ENCODE data around the gene P2RX6. TPM values are rescaled to one million over a fixed set of nuclear protein-coding genes. Genes with fewer than 3 reads are reported as not detected.
"Not testable (repeated sequence)": the region's sequence is repeated elsewhere in the genome, so short reads cannot be mapped to it uniquely, and the experiment has no call there.

The P2RX6 gene
- total RNA-seq = 2.4 TPM

DNA sequence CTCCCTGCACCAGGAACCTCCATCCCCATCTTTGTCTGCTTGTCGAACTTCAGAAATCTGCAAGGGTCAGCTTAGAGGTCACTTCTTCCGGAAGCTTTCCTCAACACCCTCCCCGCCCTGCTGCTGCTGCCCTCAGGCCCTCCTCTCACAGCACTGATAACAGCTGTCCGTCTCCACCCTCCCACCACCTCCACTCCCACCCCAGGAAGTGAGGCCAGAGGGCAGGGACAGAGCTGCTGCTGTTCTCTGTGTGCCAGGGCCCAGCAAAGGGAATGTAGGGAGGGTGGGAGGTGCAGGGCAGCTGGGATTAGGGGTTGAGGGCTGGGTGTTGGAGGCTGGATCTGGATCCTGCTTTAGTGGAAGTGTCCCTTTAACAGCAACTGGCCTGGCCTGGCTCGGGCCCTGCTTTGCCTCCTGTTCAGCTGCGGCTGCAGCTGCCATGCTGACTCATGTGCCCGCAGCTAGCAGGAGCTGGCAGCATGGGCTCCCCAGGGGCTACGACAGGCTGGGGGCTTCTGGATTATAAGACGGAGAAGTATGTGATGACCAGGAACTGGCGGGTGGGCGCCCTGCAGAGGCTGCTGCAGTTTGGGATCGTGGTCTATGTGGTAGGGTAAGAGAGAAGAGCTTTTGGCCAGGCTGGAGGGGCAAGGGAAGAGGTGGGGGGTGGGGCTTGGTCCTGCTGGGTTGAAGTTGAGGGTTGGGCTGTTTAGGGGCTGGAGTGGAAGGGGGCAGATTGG is at the start of gene P2RX6:
Gene P2RX6 (plus strand): TSS at position 440 of the 740 bp plus-strand sequence. CDS start 10 bp downstream, at position 450.
- DNase-seq (ENCODE audit: low spot score) = no peak

GRCh38 chr22:20965888-20966855 is 48.8 kb upstream of the P2RX6 start:
- no peak for DNase-seq (ENCODE audit: low spot score)

- no peak for DNase-seq (ENCODE audit: low spot score)
Observed at GRCh38 chr22:20966883-20967696, 47.9 kb upstream of the P2RX6 start, which contains the start of gene AIFM3. Gene AIFM3, plus strand, starts transcription at chr22:20967255. Its CDS starts 690 bp downstream, at chr22:20967945.

DNA sequence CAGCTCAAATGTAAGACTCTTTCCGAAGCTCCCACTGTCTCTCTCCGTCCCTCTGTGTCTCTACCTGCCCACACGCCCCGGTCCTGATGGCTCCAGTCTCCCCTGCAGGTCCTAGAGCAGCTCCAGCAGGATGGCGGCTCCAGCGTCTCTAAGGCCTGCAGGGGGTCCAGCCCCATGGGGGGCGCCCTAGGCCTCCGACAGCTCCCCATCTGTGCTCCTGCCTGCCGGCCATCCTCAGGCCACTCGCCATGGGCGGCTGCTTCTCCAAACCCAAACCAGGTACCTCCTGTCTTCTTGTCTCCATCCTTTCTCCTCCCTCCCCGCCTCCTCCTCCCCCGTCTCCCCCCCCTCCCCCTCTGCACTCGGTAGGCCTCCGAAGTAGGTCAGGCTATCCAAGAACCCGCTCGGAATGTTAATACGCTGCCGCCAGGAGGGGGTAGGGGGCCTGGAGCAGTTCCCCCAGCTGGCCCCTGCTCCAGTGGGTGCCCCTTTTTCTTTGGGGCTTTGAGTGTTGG is 47.2 kb upstream of the P2RX6 start:
- DNase-seq (ENCODE audit: low spot score) = no peak

DNA sequence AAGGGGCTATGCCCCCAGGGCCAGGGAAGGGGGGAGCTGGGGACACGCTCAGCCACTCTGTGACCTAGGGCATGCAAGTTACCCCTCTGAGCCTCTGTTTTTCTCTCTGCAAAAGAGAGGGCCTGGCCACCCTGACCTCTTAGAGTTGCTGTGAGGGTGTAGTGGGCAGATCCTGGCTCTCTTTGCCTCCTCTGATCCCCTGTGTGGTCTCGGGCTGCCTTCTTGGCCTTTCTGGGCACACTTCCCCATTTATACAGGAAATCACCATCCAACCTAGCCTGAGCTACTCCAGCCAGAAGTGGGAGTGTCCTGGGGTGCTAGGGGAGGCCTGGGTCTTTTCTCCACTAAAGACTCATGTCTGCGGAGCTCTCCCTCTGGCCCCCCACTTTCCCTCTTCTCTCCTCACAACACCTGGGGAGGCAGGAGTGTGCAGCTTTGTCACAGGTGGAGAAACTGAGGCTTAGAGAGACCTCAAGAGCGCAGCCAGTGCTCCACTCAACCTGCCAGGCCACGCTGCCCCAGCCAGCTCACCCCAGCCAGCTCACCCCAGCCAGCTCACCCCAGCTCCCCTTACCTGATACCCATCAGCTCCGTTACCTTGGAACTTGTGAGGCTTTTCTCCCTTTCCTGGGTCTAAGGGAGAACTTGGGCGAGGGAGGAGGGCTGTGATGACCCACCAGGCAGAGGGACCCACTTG is 46.5 kb upstream of the P2RX6 start:
- DNase-seq (ENCODE audit: low spot score) = no peak

DNA sequence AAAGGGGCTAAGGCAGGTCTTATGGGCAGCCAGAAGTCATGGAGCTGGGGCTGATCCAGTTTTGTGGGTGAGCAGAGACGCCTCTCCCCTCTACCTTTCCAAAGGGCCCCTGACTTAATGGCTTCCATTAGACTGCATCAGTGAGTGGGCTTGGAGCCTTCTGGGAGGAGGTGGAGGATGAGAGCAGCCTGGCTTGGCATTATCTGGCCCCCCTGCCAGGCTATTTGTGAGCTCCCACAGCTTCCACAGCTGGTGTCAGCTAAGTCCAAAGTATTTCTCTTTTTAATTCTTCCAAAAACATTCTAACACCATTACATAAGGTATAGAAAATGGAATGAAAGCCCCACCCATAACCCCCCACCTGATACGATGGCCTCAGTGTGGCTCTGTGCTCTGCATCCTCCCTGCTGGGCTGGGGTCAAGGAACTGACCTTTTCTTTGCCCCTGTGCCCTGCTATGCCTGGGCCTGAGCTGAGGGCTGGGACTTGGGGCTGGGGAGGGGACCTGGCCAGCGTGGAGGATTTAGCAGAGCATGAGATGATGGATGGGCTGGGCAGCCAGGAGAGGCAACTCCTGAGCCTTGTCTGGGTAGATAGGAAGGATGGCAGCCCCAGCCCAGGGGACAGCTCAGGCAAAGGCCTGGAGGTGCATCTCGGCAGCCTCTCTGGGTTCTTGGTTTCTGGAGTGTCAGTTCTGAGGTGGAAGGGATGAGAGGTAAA is 43.9 kb upstream of the P2RX6 start:
- no peak for DNase-seq (ENCODE audit: low spot score)

- DNase-seq (ENCODE audit: low spot score) = not testable (repeated sequence)
Observed at GRCh38 chr22:20972014-20972694, 42.8 kb upstream of the P2RX6 start.

DNA sequence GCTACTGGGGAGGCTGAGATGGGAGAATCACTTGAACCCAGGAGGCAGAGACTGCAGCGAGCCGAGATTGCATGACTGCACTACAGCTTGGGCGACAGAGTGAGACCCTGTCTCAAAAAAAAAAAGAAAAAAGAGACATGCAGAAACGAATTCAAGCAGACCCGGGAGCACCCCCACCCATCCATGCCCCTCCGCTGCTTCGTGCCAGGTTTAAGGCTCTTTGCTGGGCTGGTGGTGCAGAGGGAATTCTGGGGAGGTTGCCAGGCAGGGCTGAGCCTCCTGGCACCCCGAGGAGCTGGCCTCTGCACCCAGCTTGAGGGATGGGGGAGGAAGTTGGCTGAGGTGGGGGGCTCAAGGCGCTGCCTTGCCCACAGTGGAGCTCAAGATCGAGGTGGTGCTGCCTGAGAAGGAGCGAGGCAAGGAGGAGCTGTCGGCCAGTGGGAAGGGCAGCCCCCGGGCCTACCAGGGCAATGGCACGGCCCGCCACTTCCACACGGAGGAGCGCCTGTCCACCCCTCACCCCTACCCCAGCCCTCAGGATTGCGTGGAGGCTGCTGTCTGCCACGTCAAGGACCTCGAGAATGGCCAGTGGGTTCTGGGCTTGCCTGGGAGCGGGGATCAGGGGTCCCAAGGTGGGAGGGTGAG is 41.9 kb upstream of the P2RX6 start:
- no peak for DNase-seq (ENCODE audit: low spot score)

DNA sequence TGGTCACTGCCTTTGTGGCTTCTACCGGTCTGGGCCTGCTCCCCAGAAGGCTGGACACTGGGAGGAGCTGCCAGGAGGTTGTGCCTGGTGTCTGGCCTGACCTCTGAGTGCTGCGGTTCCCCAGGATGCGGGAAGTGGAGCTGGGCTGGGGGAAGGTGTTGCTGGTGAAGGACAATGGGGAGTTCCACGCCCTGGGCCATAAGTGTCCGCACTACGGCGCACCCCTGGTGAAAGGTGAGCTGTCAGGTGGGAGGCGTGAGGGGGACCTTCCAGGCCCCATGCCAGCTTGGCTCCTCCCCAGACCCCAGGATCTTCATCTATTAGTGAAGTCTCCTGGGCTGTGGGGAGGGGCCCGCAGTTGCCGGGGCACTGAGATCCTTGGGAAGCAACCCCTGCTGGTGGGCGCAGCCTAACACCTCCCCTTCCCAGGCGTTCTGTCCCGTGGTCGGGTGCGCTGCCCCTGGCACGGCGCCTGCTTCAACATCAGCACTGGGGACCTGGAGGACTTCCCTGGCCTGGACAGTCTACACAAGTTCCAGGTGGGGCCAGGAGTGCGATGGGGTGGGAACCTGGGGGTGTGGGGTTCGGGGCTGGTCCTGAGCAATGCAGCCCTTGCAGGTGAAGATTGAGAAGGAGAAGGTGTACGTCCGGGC is 41.2 kb upstream of the P2RX6 start:
- no peak for DNase-seq (ENCODE audit: low spot score)

GRCh38 chr22:20974336-20974955 is 40.5 kb upstream of the P2RX6 start:
- no peak for DNase-seq (ENCODE audit: low spot score)

- DNase-seq (ENCODE audit: low spot score) = no peak
Observed at GRCh38 chr22:20975541-20976290, 39.2 kb upstream of the P2RX6 start.

- no peak for DNase-seq (ENCODE audit: low spot score)
Observed at GRCh38 chr22:20976291-20976877, 38.6 kb upstream of the P2RX6 start.

- DNase-seq (ENCODE audit: low spot score) = no peak
Observed at GRCh38 chr22:20977019-20977418, 37.9 kb upstream of the P2RX6 start.

GRCh38 chr22:20977516-20978170 is 37.3 kb upstream of the P2RX6 start:
- DNase-seq (ENCODE audit: low spot score) = no peak

GRCh38 chr22:20978419-20978818 is 36.5 kb upstream of the P2RX6 start:
- no peak for DNase-seq (ENCODE audit: low spot score)

GRCh38 chr22:20979243-20979809 is 35.6 kb upstream of the P2RX6 start:
- peak; percentile 85 for DNase-seq (ENCODE audit: low spot score)
